IMR-90 (cell line): ENCODE data around the gene ZFYVE26.

ENCODE experiments used
- MAZ ChIP-seq: IDR thresholded peaks from 2 replicates; pipeline ENCODE4 v1.6.1; 2012; ENCODE audit warnings: low read depth, mild to moderate bottlenecking, low read length, improper control_type of control experiment, moderate library complexity, borderline replicate concordance
- POLR2A ChIP-seq: IDR thresholded peaks from 2 replicates; pipeline ENCODE4 v1.6.1; 2012; ENCODE audit warnings: mild to moderate bottlenecking, low read depth, low read length

DNA sequence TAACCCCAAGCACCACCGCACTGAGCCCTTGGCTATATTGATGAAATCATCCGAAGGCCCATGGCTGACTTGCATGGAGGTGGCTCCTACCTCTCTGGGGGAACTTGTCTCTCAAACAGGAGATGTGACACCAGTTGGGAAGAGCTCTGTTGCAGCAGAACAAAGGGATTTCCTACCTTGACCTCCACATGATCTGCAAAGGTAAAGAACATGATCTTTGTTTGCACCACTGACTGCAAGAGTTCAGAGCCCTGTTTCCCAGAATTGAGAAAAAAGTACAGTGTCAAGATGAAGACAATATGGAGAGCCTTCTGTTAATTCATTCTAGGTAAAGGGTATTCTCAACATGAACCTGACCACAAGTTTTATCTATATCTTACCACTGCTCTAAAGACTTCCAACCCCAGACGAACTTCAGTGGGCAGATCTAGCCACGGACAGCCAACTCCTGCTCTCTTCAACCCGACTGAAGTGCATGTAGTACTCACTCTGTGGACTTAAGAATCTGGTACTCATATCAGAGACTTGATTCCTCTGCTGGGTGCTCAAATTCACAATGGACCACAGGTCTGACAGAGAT, 32.1 kb downstream of the ZFYVE26 start:
- no peak for TF ChIP-seq MAZ
- TF ChIP-seq POLR2A = no peak
